KMS-11 (cell line): ENCODE results near the gene RAPGEF1.
A peak's percentile ranks its signal among the peaks of the same experiment; 100 is the strongest.

Experiments used
- H2AFZ ChIP-seq: fragments of 200-600 bp; sonication (generic); 2 replicates; pipeline ENCODE4 v1.6.1; 2016; ENCODE audit warnings: antibody characterized with exemption, mixed run types, low read depth
- H3K27ac ChIP-seq: fragments of 200-600 bp; sonication (generic); 2 replicates; pipeline ENCODE4 v1.6.1; 2016; ENCODE audit warnings: mild to moderate bottlenecking, mixed run types
- H3K27me3 ChIP-seq: fragments of 200-600 bp; sonication (generic); 2 replicates; pipeline ENCODE4 v1.6.1; 2017; ENCODE audit warnings: mild to moderate bottlenecking, low read depth, mixed run types, moderate library complexity; ENCODE audit not compliant: insufficient read depth
- H3K36me3 ChIP-seq: fragments of 200-600 bp; sonication (generic); 2 replicates; pipeline ENCODE4 v1.6.1; 2017; ENCODE audit warnings: mild to moderate bottlenecking, mixed run types; ENCODE audit not compliant: insufficient read depth
- H3K4me1 ChIP-seq: fragments of 200-600 bp; sonication (generic); 2 replicates; pipeline ENCODE4 v1.6.1; 2016; ENCODE audit warnings: mild to moderate bottlenecking, low read depth, mixed run types; ENCODE audit not compliant: poor library complexity, severe bottlenecking
- H3K4me2 ChIP-seq: fragments of 200-600 bp; sonication (generic); 2 replicates; pipeline ENCODE4 v1.7.0; 2016; ENCODE audit warnings: mild to moderate bottlenecking, mixed run types
- H3K4me3 ChIP-seq: fragments of 200-600 bp; sonication (generic); IDR thresholded peaks from 2 replicates; pipeline ENCODE4 v1.6.1; 2017; ENCODE audit warnings: low read depth, low read length, mixed read lengths; ENCODE audit not compliant: insufficient read depth
- H3K79me2 ChIP-seq: fragments of 200-600 bp; sonication (generic); 2 replicates; pipeline ENCODE4 v1.6.1; 2016; ENCODE audit warnings: low read depth, mixed run types; ENCODE audit not compliant: insufficient read depth
- H3K9ac ChIP-seq: fragments of 200-600 bp; sonication (generic); 2 replicates; pipeline ENCODE4 v1.6.1; 2016; ENCODE audit warnings: mild to moderate bottlenecking, mixed run types
- H4K20me1 ChIP-seq: fragments of 200-600 bp; sonication (generic); 2 replicates; pipeline ENCODE4 v1.6.1; 2016; ENCODE audit warnings: mild to moderate bottlenecking, mixed run types; ENCODE audit not compliant: insufficient read depth
- CTCF ChIP-seq: fragments of 200-600 bp; sonication (generic); conservative IDR thresholded peaks from 2 replicates; pipeline ENCODE4 v1.6.1; 2017; ENCODE audit warnings: low read depth, mild to moderate bottlenecking, antibody characterized with exemption, low read length, moderate library complexity, mixed read lengths

RAPGEF1 gene

GRCh38 chr9:131748411-131748955 is 8.6 kb upstream of the RAPGEF1 start:
- no peak overlapping the region for H2AFZ ChIP-seq
- no peak overlapping the region for H3K4me3 ChIP-seq
- peaks cover 13% of the 10 kb centered on the region for H3K4me1 ChIP-seq
- H3K4me2 ChIP-seq = peak overlapping the region; percentile 57
- no peaks in the 10 kb centered on the region for H3K79me2 ChIP-seq
- H3K36me3 ChIP-seq = no peaks in the 10 kb centered on the region
- no peaks in the 10 kb centered on the region for H3K27me3 ChIP-seq
- no peak for TF ChIP-seq CTCF
- H3K9ac ChIP-seq = no peak overlapping the region
- no peak overlapping the region for H3K27ac ChIP-seq
- no peaks in the 10 kb centered on the region for H4K20me1 ChIP-seq

GRCh38 chr9:131747352-131747751 is 7.5 kb upstream of the RAPGEF1 start:
- H3K4me2 ChIP-seq = no peak overlapping the region
- no peaks in the 10 kb centered on the region for H4K20me1 ChIP-seq
- H2AFZ ChIP-seq = peak overlapping the region; percentile 5; the same call in 1 of the 2 replicates
- H3K79me2 ChIP-seq = no peaks in the 10 kb centered on the region
- H3K9ac ChIP-seq = no peak overlapping the region
- no peaks in the 10 kb centered on the region for H3K36me3 ChIP-seq
- no peaks in the 10 kb centered on the region for H3K27me3 ChIP-seq
- H3K27ac ChIP-seq = no peak overlapping the region
- no peak overlapping the region for H3K4me3 ChIP-seq
- peaks cover 13% of the 10 kb centered on the region for H3K4me1 ChIP-seq
- TF ChIP-seq CTCF = peak; percentile 63

- H3K9ac ChIP-seq = no peak overlapping the region
- peaks cover 13% of the 10 kb centered on the region for H3K4me1 ChIP-seq
- no peaks in the 10 kb centered on the region for H3K27me3 ChIP-seq
- no peak overlapping the region for H3K4me2 ChIP-seq
- no peaks in the 10 kb centered on the region for H3K36me3 ChIP-seq
- H3K79me2 ChIP-seq = no peaks in the 10 kb centered on the region
- H3K27ac ChIP-seq = no peak overlapping the region
- H3K4me3 ChIP-seq = no peak overlapping the region
- no peak overlapping the region for H2AFZ ChIP-seq
- TF ChIP-seq CTCF = no peak
- no peaks in the 10 kb centered on the region for H4K20me1 ChIP-seq
Observed at GRCh38 chr9:131745610-131746009, 5.7 kb upstream of the RAPGEF1 start.

- Histone ChIP-seq H3K4me1 (peaks cover 17% of the 10 kb centered on the region), H4K20me1 (no peaks in the 10 kb centered on the region), H3K79me2 (no peaks in the 10 kb centered on the region), H3K27me3 (no peaks in the 10 kb centered on the region), H3K4me3 (no peak overlapping the region), H3K4me2 (no peak overlapping the region), H3K27ac (no peak overlapping the region), H2AFZ (no peak overlapping the region), H3K36me3 (no peaks in the 10 kb centered on the region), H3K9ac (no peak overlapping the region)
- TF ChIP-seq CTCF = no peak
Observed at GRCh38 chr9:131744720-131745201, 4.9 kb upstream of the RAPGEF1 start.
